ENCODE results near the gene GPA33. TPM values are rescaled to one million over a fixed set of nuclear protein-coding genes. Genes with fewer than 3 reads are reported as not detected.
A peak's percentile ranks its signal among the peaks of the same experiment; 100 is the strongest.

Gene GPA33
- total and polyA plus RNA-seq, 2 experiments from 2014 or later: 1.5 to 5.8 TPM

DNA sequence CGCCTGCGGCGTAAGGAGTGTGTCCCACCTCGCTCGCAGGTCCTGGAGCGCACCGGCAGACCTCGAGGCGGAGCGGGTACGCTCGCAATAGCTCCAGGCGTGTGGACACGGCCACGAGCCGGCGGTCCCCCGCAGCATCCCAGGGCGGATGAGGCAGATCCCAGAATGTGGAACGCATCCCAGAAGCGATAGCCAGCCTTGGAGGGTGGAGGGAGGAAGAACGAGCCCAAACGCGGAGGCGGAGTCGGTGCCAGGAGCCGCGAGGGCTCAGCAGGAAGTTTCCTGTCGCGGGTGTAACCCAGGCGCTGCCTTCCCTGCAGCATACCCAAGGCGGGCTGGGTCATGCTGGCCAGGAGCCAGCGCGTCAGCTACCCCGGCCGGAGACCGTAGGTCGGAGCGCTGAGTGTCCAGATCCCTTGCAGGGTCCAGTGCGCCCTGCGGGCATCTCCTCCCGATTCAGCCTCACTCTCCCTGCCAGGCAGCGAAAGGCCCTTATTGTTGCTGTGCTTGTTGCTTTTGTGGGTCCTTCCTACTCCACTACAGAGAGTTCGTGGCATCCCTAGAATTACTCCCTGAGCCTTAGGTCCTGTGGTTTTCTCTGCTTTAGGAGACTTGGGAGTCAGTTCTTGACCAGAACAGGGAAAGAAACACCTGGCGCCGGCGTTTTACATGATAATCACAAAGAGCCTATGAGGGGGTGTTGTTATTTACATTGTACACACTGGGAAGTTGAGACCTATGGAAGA is 31.4 kb upstream of the GPA33 start:
- WGBS (ENCODE audit: low lambda C conversion rate, missing lambda C conversion rate): 10% methylated on average over 45 of the region's 47 CpGs
- Histone ChIP-seq H3K27me3 (no peaks in the 10 kb centered on the region), H3K4me3 (peak overlapping the region; percentile 44), H4K20me1 (ENCODE audit: insufficient read depth, poor library complexity, severe bottlenecking) (no peaks in the 10 kb centered on the region), H3K36me3 (replicated peaks; ENCODE audit: insufficient read depth, low read depth) (no peaks in the 10 kb centered on the region), H3K27ac (peak overlapping the region; percentile 10), H2AFZ (peak overlapping the region; percentile 73), H3K4me1 (ENCODE audit: insufficient read depth) (no peaks in the 10 kb centered on the region), H3K4me2 (peak overlapping the region; percentile 92), H3K9me3 (ENCODE audit: low read depth) (no peaks in the 10 kb centered on the region), H3K79me2 (no peaks in the 10 kb centered on the region), H3K9me2 (replicated peaks; ENCODE audit: insufficient read depth) (no peaks in the 10 kb centered on the region)
- TF ChIP-seq EZH2 (IDR thresholded peaks at IDR 0.05; ENCODE audit: borderline replicate concordance): no peak
- TF ChIP-seq EZH2phosphoT487 (IDR thresholded peaks at IDR 0.05; ENCODE audit: low read depth, severe bottlenecking, unreplicated experiment): no peak
- no peak for TF ChIP-seq CTCF (IDR thresholded peaks at IDR 0.05; ENCODE audit: poor library complexity)
- peak; percentile 64 for DNase-seq (ENCODE audit: low spot score)

GRCh38 chr1:167120899-167121298 is 30.7 kb upstream of the GPA33 start:
- H3K4me3 ChIP-seq: peak overlapping the region; percentile 44
- H3K27me3 ChIP-seq: no peaks in the 10 kb centered on the region
- no peaks in the 10 kb centered on the region for H3K9me3 ChIP-seq (ENCODE audit: low read depth)
- H4K20me1 ChIP-seq (ENCODE audit: insufficient read depth, poor library complexity, severe bottlenecking): no peaks in the 10 kb centered on the region
- WGBS (ENCODE audit: low lambda C conversion rate, missing lambda C conversion rate): 72% methylated on average over 13 of the region's 13 CpGs
- TF ChIP-seq EZH2phosphoT487 (IDR thresholded peaks at IDR 0.05; ENCODE audit: low read depth, severe bottlenecking, unreplicated experiment) (no peak), CTCF (IDR thresholded peaks at IDR 0.05; ENCODE audit: poor library complexity) (no peak), EZH2 (IDR thresholded peaks at IDR 0.05; ENCODE audit: borderline replicate concordance) (no peak)
- H3K36me3 ChIP-seq (replicated peaks; ENCODE audit: insufficient read depth, low read depth): no peaks in the 10 kb centered on the region
- H3K79me2 ChIP-seq: no peaks in the 10 kb centered on the region
- no peak for DNase-seq (ENCODE audit: low spot score)
- H3K4me1 ChIP-seq (ENCODE audit: insufficient read depth): no peaks in the 10 kb centered on the region
- no peaks in the 10 kb centered on the region for H3K9me2 ChIP-seq (replicated peaks; ENCODE audit: insufficient read depth)
- peak overlapping the region; percentile 92 for H3K4me2 ChIP-seq
- H2AFZ ChIP-seq: peak overlapping the region; percentile 73
- H3K27ac ChIP-seq: no peak overlapping the region

DNA sequence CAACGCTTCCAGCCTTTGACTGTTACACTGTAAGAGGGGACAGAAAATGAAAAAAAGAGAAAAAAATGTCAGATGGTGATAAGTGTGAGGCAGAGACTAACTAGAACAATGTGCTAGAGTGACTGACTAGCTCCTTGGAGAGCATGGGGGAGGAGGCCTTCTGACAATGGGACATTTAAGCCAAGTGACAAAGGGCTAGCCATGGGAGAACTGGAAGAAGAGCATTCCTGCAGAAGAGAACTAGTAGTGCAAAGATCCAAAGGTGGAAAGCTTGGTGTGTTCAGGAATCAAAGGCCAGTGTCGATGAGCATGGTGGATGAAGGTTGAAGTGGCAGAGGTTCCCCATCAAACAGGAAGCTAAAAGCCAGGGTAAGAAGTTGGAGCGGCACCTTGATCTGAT is 29.5 kb upstream of the GPA33 start:
- no peak for DNase-seq (ENCODE audit: low spot score)
- WGBS (ENCODE audit: low lambda C conversion rate, missing lambda C conversion rate): 83% methylated on average over 3 of the region's 3 CpGs
- H3K36me3 ChIP-seq (replicated peaks; ENCODE audit: insufficient read depth, low read depth): no peaks in the 10 kb centered on the region
- no peaks in the 10 kb centered on the region for H3K4me1 ChIP-seq (ENCODE audit: insufficient read depth)
- H3K9me2 ChIP-seq (replicated peaks; ENCODE audit: insufficient read depth): no peaks in the 10 kb centered on the region
- no peaks in the 10 kb centered on the region for H3K27me3 ChIP-seq
- no peak overlapping the region for H3K27ac ChIP-seq
- H4K20me1 ChIP-seq (ENCODE audit: insufficient read depth, poor library complexity, severe bottlenecking): no peaks in the 10 kb centered on the region
- no peak overlapping the region for H3K4me2 ChIP-seq
- H3K9me3 ChIP-seq (ENCODE audit: low read depth): no peaks in the 10 kb centered on the region
- no peak for TF ChIP-seq EZH2phosphoT487 (IDR thresholded peaks at IDR 0.05; ENCODE audit: low read depth, severe bottlenecking, unreplicated experiment)
- no peak overlapping the region for H3K4me3 ChIP-seq
- no peak overlapping the region for H2AFZ ChIP-seq
- H3K79me2 ChIP-seq: no peaks in the 10 kb centered on the region

- Histone ChIP-seq H3K9me2 (replicated peaks; ENCODE audit: insufficient read depth) (no peaks in the 10 kb centered on the region), H3K4me2 (no peak overlapping the region), H3K79me2 (no peaks in the 10 kb centered on the region), H3K4me1 (ENCODE audit: insufficient read depth) (no peaks in the 10 kb centered on the region), H4K20me1 (ENCODE audit: insufficient read depth, poor library complexity, severe bottlenecking) (no peaks in the 10 kb centered on the region), H3K36me3 (replicated peaks; ENCODE audit: insufficient read depth, low read depth) (no peaks in the 10 kb centered on the region), H3K9me3 (ENCODE audit: low read depth) (no peaks in the 10 kb centered on the region), H3K27ac (no peak overlapping the region), H2AFZ (no peak overlapping the region), H3K4me3 (no peak overlapping the region), H3K27me3 (no peaks in the 10 kb centered on the region)
- TF ChIP-seq CTCF (IDR thresholded peaks at IDR 0.05; ENCODE audit: poor library complexity) (no peak), EZH2 (IDR thresholded peaks at IDR 0.05; ENCODE audit: borderline replicate concordance) (no peak)
- WGBS (ENCODE audit: low lambda C conversion rate, missing lambda C conversion rate): 70% methylated on average over 4 of the region's 5 CpGs
- DNase-seq (ENCODE audit: low spot score): no peak
These were observed 28.0 kb upstream of the GPA33 start for GRCh38 chr1:167118188-167118587.
